Left lung (tissue), 10 donors: ENCODE measurements around the gene GRAP2. TPM values are rescaled to one million over a fixed set of nuclear protein-coding genes. Genes with fewer than 3 reads are reported as not detected.

Experiments
- ATAC-seq: fragments of 200-7000 bp; cut with Tn5 transposase; one replicate; pipeline ENCODE4 v1.9.1; 2020; ENCODE audit warnings: moderate library complexity
- DNase-seq, 4 donors: peaks; one replicate each; pipeline ENCODE4 v3.0.0-alpha.2; 2013 to 2020
- H3K27ac ChIP-seq, 2 donors: fragments of 200-600 bp; sonication (generic) in 1 of 2; one replicate each; pipeline versions ENCODE4 v1.5.0 to v1.8.0; 2020 to 2021
- H3K27me3 ChIP-seq, 2 donors: fragments of 200-600 bp; sonication (generic) in 1 of 2; one replicate each; pipeline versions ENCODE4 v1.5.0 to v1.8.0; 2020 to 2021
- H3K36me3 ChIP-seq, 2 donors: fragments of 200-600 bp; sonication (generic) in 1 of 2; one replicate each; pipeline versions ENCODE4 v1.5.0 to v1.8.0; 2020 to 2021
- H3K4me1 ChIP-seq, 2 donors: fragments of 200-600 bp; one replicate each; pipeline ENCODE4 v1.8.0; 2021
- H3K4me3 ChIP-seq, 2 donors: fragments of 200-600 bp; sonication (generic) in 1 of 2; one replicate each; pipeline versions ENCODE4 v1.5.0 to v1.8.0; 2020 to 2021; ENCODE audit warnings: mild to moderate bottlenecking in 1 of 2
- H3K9me3 ChIP-seq, 2 donors: fragments of 200-600 bp; sonication (generic) in 1 of 2; one replicate each; pipeline versions ENCODE4 v1.5.0 to v1.8.0; 2020 to 2021
- CTCF ChIP-seq, 2 donors: fragments of 200-600 bp; sonication (generic) in 1 of 2; IDR thresholded peaks; one replicate each; pipeline versions ENCODE4 v1.5.0 to v1.8.0; 2021; ENCODE audit warnings: antibody characterized with exemption in 2 of 2
- intact Hi-C, 2 donors: fragments of 100-400 bp; cut with DNase I; formaldehyde crosslinking; loops; one replicate each; pipeline versions ENCODE4 v1.11.2 to v1.14.2; 2022
- polyA plus RNA-seq, 6 donors: library from polyadenylated mRNA; unstranded; fragments of 120-200 nt; gene quantifications; one replicate each; pipeline ENCODE4 v1.2.1, GENCODE V29; 2013; ENCODE audit not compliant: insufficient read length in 6 of 6
- total RNA-seq, 2 donors: library from RNA; stranded (reverse); fragmentation: NEBNext Ultra II Directional; extraction: Animal tissue kit (Norgen Biotek cat#: 25700); gene quantifications; one replicate each; pipeline ENCODE4 v1.2.1, GENCODE V29; 2021
- donor health status: DM: no; HTN: yes; CAD: no.
- donor health status: DM: no; HTN: no; CAD: no.

Gene GRAP2
- total and polyA plus RNA-seq, 8 donors: 1.5 to 3.4 (median 2.1) TPM

GRCh38 chr22:39997421-39997820 is 96.5 kb downstream of the GRAP2 start:
- TF ChIP-seq CTCF (IDR thresholded peaks at IDR 0.05): no peak
- DNase-seq (no peak), ATAC-seq (no peak)
- peaks cover 36 to 57% of the 10 kb centered on the region in 2 donors for H3K27me3 ChIP-seq
- H3K9me3 ChIP-seq: no peaks in the 10 kb centered on the region
- no peak overlapping the region for H3K27ac ChIP-seq
- no peak overlapping the region for H3K4me3 ChIP-seq
- intact Hi-C loops: no loop called here
- H3K36me3 ChIP-seq: no peaks in the 10 kb centered on the region
- peaks cover 0 to 15% of the 10 kb centered on the region in 2 donors for H3K4me1 ChIP-seq

GRCh38 chr22:39997939-39998726 is 97.2 kb downstream of the GRAP2 start:
- Histone ChIP-seq H3K27ac (no peak overlapping the region), H3K9me3 (no peaks in the 10 kb centered on the region), H3K27me3 (peaks cover 30 to 50% of the 10 kb centered on the region in 2 donors), H3K4me3 (no peak overlapping the region), H3K36me3 (no peaks in the 10 kb centered on the region), H3K4me1 (peaks cover 0 to 15% of the 10 kb centered on the region in 2 donors)
- intact Hi-C loops: no loop called here
- no peak for TF ChIP-seq CTCF (IDR thresholded peaks at IDR 0.05)
- no peak for ATAC-seq
- peak in 1 of 4 donors; percentile 43 for DNase-seq

GRCh38 chr22:39999144-39999757 is 98.4 kb downstream of the GRAP2 start:
- H3K27ac ChIP-seq: no peak overlapping the region
- peaks cover 19 to 39% of the 10 kb centered on the region in 2 donors for H3K27me3 ChIP-seq
- DNase-seq (no peak), ATAC-seq (no peak)
- H3K36me3 ChIP-seq: no peaks in the 10 kb centered on the region
- H3K4me3 ChIP-seq: no peak overlapping the region
- peaks cover 0 to 10% of the 10 kb centered on the region in 2 donors for H3K4me1 ChIP-seq
- no peak for TF ChIP-seq CTCF (IDR thresholded peaks at IDR 0.05)
- intact Hi-C loops: no loop called here
- H3K9me3 ChIP-seq: no peaks in the 10 kb centered on the region

GRCh38 chr22:40000171-40000570 is 99.3 kb downstream of the GRAP2 start:
- DNase-seq (no peak), ATAC-seq (no peak)
- intact Hi-C loops: no loop called here
- no peak overlapping the region for H3K4me3 ChIP-seq
- H3K9me3 ChIP-seq: no peaks in the 10 kb centered on the region
- no peaks in the 10 kb centered on the region for H3K36me3 ChIP-seq
- H3K27me3 ChIP-seq: peaks cover 13 to 30% of the 10 kb centered on the region in 2 donors
- no peak overlapping the region for H3K27ac ChIP-seq
- no peak for TF ChIP-seq CTCF (IDR thresholded peaks at IDR 0.05)
- H3K4me1 ChIP-seq: peaks cover 0 to 4% of the 10 kb centered on the region in 2 donors

- H3K4me1 ChIP-seq: no peaks in the 10 kb centered on the region
- H3K9me3 ChIP-seq: no peaks in the 10 kb centered on the region
- H3K4me3 ChIP-seq: no peak overlapping the region
- intact Hi-C loops: no loop called here
- ATAC-seq (no peak), DNase-seq (no peak)
- no peak for TF ChIP-seq CTCF (IDR thresholded peaks at IDR 0.05)
- peaks cover 3 to 20% of the 10 kb centered on the region in 2 donors for H3K27me3 ChIP-seq
- no peak overlapping the region for H3K27ac ChIP-seq
- no peaks in the 10 kb centered on the region for H3K36me3 ChIP-seq
Observed at GRCh38 chr22:40001106-40001505, 100.2 kb downstream of the GRAP2 start.
